Measurements from ENCODE around the gene TOX3. TPM values are rescaled to one million over a fixed set of nuclear protein-coding genes. Genes with fewer than 3 reads are reported as not detected.

The TOX3 gene
- total RNA-seq, 2 donors from 2014 or later = 4.8 to 8.5 TPM

DNA sequence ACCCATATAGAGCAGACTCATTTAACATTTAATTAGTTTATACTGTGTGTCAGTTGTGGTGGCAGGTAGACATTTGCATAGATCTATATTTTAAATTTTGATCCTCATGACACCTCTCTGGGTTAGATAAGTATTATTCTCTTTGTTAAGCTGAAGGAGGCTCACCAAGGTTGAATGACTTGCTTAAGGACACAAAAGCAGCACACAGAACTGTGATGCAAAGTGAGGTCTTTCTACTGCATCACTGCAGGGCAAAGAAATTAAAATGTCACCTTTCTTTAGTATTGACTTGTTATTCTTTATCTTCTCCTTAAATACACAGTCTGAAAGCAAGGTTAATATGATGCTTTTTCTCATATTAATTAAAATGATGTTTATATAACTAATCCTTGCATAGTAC, 8.6 kb upstream of the TOX3 start:
- TF ChIP-seq CTCF (conservative IDR thresholded peaks at IDR 0.05) = no peak
- Histone ChIP-seq H3K36me3 (ENCODE audit: control insufficient read depth, insufficient read depth, low read length) (no peaks in the 10 kb centered on the region), H3K9me3 (ENCODE audit: control insufficient read depth, low read length) (no peaks in the 10 kb centered on the region), H3K27ac (ENCODE audit: low read depth, low read length) (no peak overlapping the region), H3K9ac (ENCODE audit: extremely low read depth, low read length, poor library complexity, severe bottlenecking) (no peak overlapping the region), H3K4me3 (ENCODE audit: low read length) (no peak overlapping the region), H3K27me3 (ENCODE audit: control insufficient read depth, insufficient read depth, low read length, poor library complexity, severe bottlenecking) (no peaks in the 10 kb centered on the region), H3K4me1 (ENCODE audit: control insufficient read depth, insufficient read depth, low read length) (no peaks in the 10 kb centered on the region)
- H3K27ac Mint-ChIP-seq = no peak overlapping the region
- H3K9me3 Mint-ChIP-seq = peaks cover 3% of the 10 kb centered on the region
- peaks cover 4% of the 10 kb centered on the region for H3K4me1 Mint-ChIP-seq
- no peak overlapping the region for H3K4me3 Mint-ChIP-seq
- H3K27me3 Mint-ChIP-seq (ENCODE audit: insufficient read depth) = peaks cover 32% of the 10 kb centered on the region
- DNase-seq = no peak
- H3K36me3 Mint-ChIP-seq (ENCODE audit: low read depth) = no peaks in the 10 kb centered on the region

- Mint-ChIP-seq H3K9me3 (peaks cover 3% of the 10 kb centered on the region), H3K36me3 (ENCODE audit: low read depth) (no peaks in the 10 kb centered on the region), H3K27ac (no peak overlapping the region), H3K4me1 (peaks cover 7% of the 10 kb centered on the region), H3K27me3 (ENCODE audit: insufficient read depth) (peaks cover 43% of the 10 kb centered on the region), H3K4me3 (no peak overlapping the region)
- no peak overlapping the region for H3K9ac ChIP-seq (ENCODE audit: extremely low read depth, low read length, poor library complexity, severe bottlenecking)
- no peaks in the 10 kb centered on the region for H3K4me1 ChIP-seq (ENCODE audit: control insufficient read depth, insufficient read depth, low read length)
- DNase-seq = no peak
- H3K27ac ChIP-seq (ENCODE audit: low read depth, low read length) = no peak overlapping the region
- TF ChIP-seq CTCF (conservative IDR thresholded peaks at IDR 0.05) = no peak
- H3K36me3 ChIP-seq (ENCODE audit: control insufficient read depth, insufficient read depth, low read length) = no peaks in the 10 kb centered on the region
- 94% methylated on average over 1 of the region's 1 CpG; no CpG with 5 or more reads in 1 of the 2 experiments for WGBS, 2 experiments (ENCODE audit: insufficient coverage in 1 of 2, insufficient read length in 1 of 2)
- no peaks in the 10 kb centered on the region for H3K27me3 ChIP-seq (ENCODE audit: control insufficient read depth, insufficient read depth, low read length, poor library complexity, severe bottlenecking)
- H3K9me3 ChIP-seq (ENCODE audit: control insufficient read depth, low read length) = no peaks in the 10 kb centered on the region
- no peak overlapping the region for H3K4me3 ChIP-seq (ENCODE audit: low read length)
Observed at GRCh38 chr16:52554334-52554733, 7.4 kb upstream of the TOX3 start.

DNA sequence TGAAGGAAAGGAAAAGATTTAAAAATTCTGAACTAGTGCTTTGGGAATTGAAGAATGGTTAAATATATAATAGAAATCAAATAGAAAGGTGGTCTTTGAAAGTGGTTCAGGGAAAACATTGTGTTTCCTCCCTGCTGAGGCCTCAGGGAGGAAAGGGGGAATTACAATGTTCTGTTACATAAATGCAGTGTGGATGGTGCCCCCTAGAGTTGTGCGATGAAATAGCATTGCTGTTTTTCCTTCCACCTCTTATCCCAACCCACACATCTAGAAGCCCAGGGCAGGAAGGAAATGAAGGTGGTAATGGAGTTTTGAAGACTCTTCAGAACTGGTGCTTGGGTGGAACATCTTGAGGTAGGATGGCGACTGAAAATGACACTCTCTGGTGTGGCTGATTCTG, 6.4 kb upstream of the TOX3 start:
- Mint-ChIP-seq H3K36me3 (ENCODE audit: low read depth) (no peaks in the 10 kb centered on the region), H3K9me3 (peaks cover 3% of the 10 kb centered on the region), H3K4me1 (peaks cover 13% of the 10 kb centered on the region), H3K27me3 (ENCODE audit: insufficient read depth) (peaks cover 50% of the 10 kb centered on the region), H3K27ac (no peak overlapping the region), H3K4me3 (no peak overlapping the region)
- no peak overlapping the region for H3K27ac ChIP-seq (ENCODE audit: low read depth, low read length)
- 94 to 100% methylated on average over 1 of the region's 2 CpGs for WGBS, 2 experiments (ENCODE audit: insufficient coverage in 1 of 2, insufficient read length in 1 of 2)
- H3K9ac ChIP-seq (ENCODE audit: extremely low read depth, low read length, poor library complexity, severe bottlenecking) = no peak overlapping the region
- TF ChIP-seq CTCF (conservative IDR thresholded peaks at IDR 0.05) = peak; percentile 80
- peaks cover 8% of the 10 kb centered on the region for H3K4me1 ChIP-seq (ENCODE audit: control insufficient read depth, insufficient read depth, low read length)
- H3K27me3 ChIP-seq (ENCODE audit: control insufficient read depth, insufficient read depth, low read length, poor library complexity, severe bottlenecking) = peaks cover 1% of the 10 kb centered on the region
- no peak for DNase-seq
- no peaks in the 10 kb centered on the region for H3K36me3 ChIP-seq (ENCODE audit: control insufficient read depth, insufficient read depth, low read length)
- H3K4me3 ChIP-seq (ENCODE audit: low read length) = no peak overlapping the region
- H3K9me3 ChIP-seq (ENCODE audit: control insufficient read depth, low read length) = no peaks in the 10 kb centered on the region

Measured in endodermal cell (in vitro differentiated cells).